ENCODE measurements around the gene PTPRN.

DNA sequence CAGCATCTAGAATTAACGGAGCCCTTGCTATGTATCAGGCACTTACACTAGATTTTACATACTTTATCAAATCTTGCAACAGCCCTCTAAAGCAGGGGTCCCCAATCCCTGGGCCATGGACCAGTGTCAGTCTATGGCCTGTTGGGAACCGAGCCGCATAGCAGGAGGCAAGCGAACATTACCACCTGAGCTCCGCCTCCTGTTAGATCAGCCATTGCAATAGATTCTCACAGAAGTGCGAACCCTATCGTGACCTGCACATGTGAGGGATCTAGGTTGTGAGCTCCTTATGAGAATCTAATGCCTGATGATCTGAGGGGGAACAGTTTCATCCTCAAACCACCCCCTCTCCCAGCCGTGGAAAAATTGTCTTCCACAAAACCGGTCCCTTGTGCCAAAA lies 16.6 kb downstream of the PTPRN start:
- TF ChIP-seq, protein P1, sequence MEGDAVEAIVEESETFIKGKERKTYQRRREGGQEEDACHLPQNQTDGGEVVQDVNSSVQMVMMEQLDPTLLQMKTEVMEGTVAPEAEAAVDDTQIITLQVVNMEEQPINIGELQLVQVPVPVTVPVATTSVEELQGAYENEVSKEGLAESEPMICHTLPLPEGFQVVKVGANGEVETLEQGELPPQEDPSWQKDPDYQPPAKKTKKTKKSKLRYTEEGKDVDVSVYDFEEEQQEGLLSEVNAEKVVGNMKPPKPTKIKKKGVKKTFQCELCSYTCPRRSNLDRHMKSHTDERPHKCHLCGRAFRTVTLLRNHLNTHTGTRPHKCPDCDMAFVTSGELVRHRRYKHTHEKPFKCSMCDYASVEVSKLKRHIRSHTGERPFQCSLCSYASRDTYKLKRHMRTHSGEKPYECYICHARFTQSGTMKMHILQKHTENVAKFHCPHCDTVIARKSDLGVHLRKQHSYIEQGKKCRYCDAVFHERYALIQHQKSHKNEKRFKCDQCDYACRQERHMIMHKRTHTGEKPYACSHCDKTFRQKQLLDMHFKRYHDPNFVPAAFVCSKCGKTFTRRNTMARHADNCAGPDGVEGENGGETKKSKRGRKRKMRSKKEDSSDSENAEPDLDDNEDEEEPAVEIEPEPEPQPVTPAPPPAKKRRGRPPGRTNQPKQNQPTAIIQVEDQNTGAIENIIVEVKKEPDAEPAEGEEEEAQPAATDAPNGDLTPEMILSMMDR (optimal IDR thresholded peaks at IDR 0.05 in 1 of 3, IDR thresholded peaks at IDR 0.05 in 1 of 3, conservative IDR thresholded peaks at IDR 0.05 in 1 of 3; ENCODE audit: extremely low read depth in 1 of 3, insufficient read depth in 2 of 3, low read length in 3 of 3), result no peak
- TF ChIP-seq EZH2 (IDR thresholded peaks at IDR 0.05; ENCODE audit: low read length), result no peak

Measured in keratinocyte (primary cell).